Esophagus squamous epithelium (tissue), 4 donors: Measurements from ENCODE around the gene BRIP1.

Experiments used
- CTCF ChIP-seq, 6 experiments: fragments of 450-650 bp in 4 of 6; fragments of 200-600 bp in 2 of 6; sonication (generic) in 2 of 6; IDR thresholded peaks; one replicate each; pipeline ENCODE4 v1.5.1; 2016 to 2019; ENCODE audit warnings: antibody characterized with exemption in 6 of 6, mild to moderate bottlenecking in 4 of 6, moderate library complexity in 4 of 6
- POLR2A ChIP-seq, 4 donors: fragments of 450-650 bp; IDR thresholded peaks; one replicate each; pipeline ENCODE4 v1.6.1; 2017; ENCODE audit warnings: antibody characterized with exemption in 4 of 4, mild to moderate bottlenecking in 4 of 4, moderate library complexity in 3 of 4

- TF ChIP-seq CTCF (IDR thresholded peaks at IDR 0.05) (no peak), POLR2A (IDR thresholded peaks at IDR 0.05) (no peak)
These were observed 63.4 kb downstream of the BRIP1 start for GRCh38 chr17:61799812-61800484.
